HepG2 (cell line): ENCODE measurements around the gene CYBC1. TPM values are rescaled to one million over a fixed set of nuclear protein-coding genes. Genes with fewer than 3 reads are reported as not detected.

ENCODE experiments used
- FOXJ3 ChIP-seq: sonication (generic); formaldehyde crosslinking; IDR thresholded peaks from 2 replicates; pipeline ENCODE4 v1.4.0; 2020; ENCODE audit warnings: missing genetic modification reagents, mild to moderate bottlenecking, borderline replicate concordance
- HNF4G ChIP-seq, 2 experiments: sonication (generic) in 1 of 2; formaldehyde crosslinking in 1 of 2; IDR thresholded peaks; 2 replicates each; pipeline versions ENCODE4 v1.4.0 to v1.6.1; 2011 to 2020; ENCODE audit warnings: borderline replicate concordance in 2 of 2, low read depth in 2 of 2, mild to moderate bottlenecking in 2 of 2, low read length in 1 of 2, missing genetic modification reagents in 1 of 2, moderate library complexity in 1 of 2
- MAZ ChIP-seq, 2 experiments: sonication (generic) in 1 of 2; formaldehyde crosslinking in 1 of 2; IDR thresholded peaks; 2 replicates each; pipeline versions ENCODE4 v1.5.0 to v1.6.1; 2012 to 2020; ENCODE audit warnings: low read depth in 2 of 2, mild to moderate bottlenecking in 2 of 2, borderline replicate concordance in 1 of 2, improper control_type of control experiment in 1 of 2, low read length in 1 of 2, missing genetic modification reagents in 1 of 2, moderate library complexity in 1 of 2
- MXD4 ChIP-seq: IDR thresholded peaks from 2 replicates; pipeline ENCODE4 v1.6.1; 2016; ENCODE audit warnings: mild to moderate bottlenecking, missing biosample characterization, missing genetic modification reagents
- ZMYM4 ChIP-seq: sonication (generic); formaldehyde crosslinking; IDR thresholded peaks from 2 replicates; pipeline ENCODE4 v1.8.1; 2023; ENCODE audit warnings: mild to moderate bottlenecking, missing genetic modification reagents
- ZNF101 ChIP-seq: sonication (generic); formaldehyde crosslinking; IDR thresholded peaks from 2 replicates; pipeline ENCODE4 v1.4.0; 2020; ENCODE audit warnings: mild to moderate bottlenecking, low read depth, missing genetic modification reagents, borderline replicate concordance
- ZNF20 ChIP-seq: sonication (generic); formaldehyde crosslinking; IDR thresholded peaks from 2 replicates; pipeline ENCODE4 v1.4.0; 2020; ENCODE audit warnings: mild to moderate bottlenecking, moderate library complexity, missing genetic modification reagents
- ZNF577 ChIP-seq: sonication (generic); formaldehyde crosslinking; IDR thresholded peaks from 2 replicates; pipeline ENCODE4 v1.4.0; 2020; ENCODE audit warnings: mild to moderate bottlenecking, low read depth, missing genetic modification reagents, borderline replicate concordance
- ZNF616 ChIP-seq: sonication (generic); formaldehyde crosslinking; IDR thresholded peaks from 2 replicates; pipeline ENCODE4 v1.5.0; 2020; ENCODE audit warnings: low read depth, mild to moderate bottlenecking, missing genetic modification reagents
- polyA plus RNA-seq, 8 experiments: library from polyadenylated mRNA; depleted of rRNA in 3 of 8; stranded (reverse) in 7 of 8; unstranded in 1 of 8; fragments of >200 nt; fragmentation: Illumina TruSeq in 4 of 8; extraction: Trizol in 4 of 8; gene quantifications; 2 replicates each; pipeline versions ENCODE4 v1.2.1 to v1.2.3, GENCODE V29; 2011 to 2016; ENCODE audit warnings: low read depth in 4 of 8, missing spikeins in 1 of 8, mixed read lengths in 1 of 8; ENCODE audit not compliant: insufficient read depth in 1 of 8
- total RNA-seq, 5 experiments: library from RNA; depleted of rRNA; stranded (reverse); fragments of >200 nt; fragmentation: Illumina TruSeq; extraction: Trizol; gene quantifications; 2 replicates each; pipeline ENCODE4 v1.2.3, GENCODE V29; 2016; ENCODE audit warnings: low read depth in 1 of 5
- TF ChIP-seq, protein P1 (sequence below): sonication (generic); formaldehyde crosslinking; IDR thresholded peaks from 2 replicates; pipeline ENCODE4 v1.4.0; 2020; ENCODE audit warnings: mild to moderate bottlenecking, low read depth, missing genetic modification reagents
- TF ChIP-seq, protein P2 (sequence below): sonication (generic); formaldehyde crosslinking; IDR thresholded peaks from 2 replicates; pipeline ENCODE4 v1.5.0; 2020; ENCODE audit warnings: mild to moderate bottlenecking, missing genetic modification reagents
- TF ChIP-seq, protein P3 (sequence below): sonication (generic); formaldehyde crosslinking; IDR thresholded peaks from 2 replicates; pipeline ENCODE4 v1.5.0; 2020; ENCODE audit warnings: missing genetic modification reagents
- TF ChIP-seq, protein P4 (sequence below): sonication (generic); formaldehyde crosslinking; IDR thresholded peaks from 2 replicates; pipeline ENCODE4 v1.4.0; 2020; ENCODE audit warnings: missing genetic modification reagents, mild to moderate bottlenecking, borderline replicate concordance
- TF ChIP-seq, protein P5 (sequence below): sonication (generic); formaldehyde crosslinking; IDR thresholded peaks from 2 replicates; pipeline ENCODE4 v1.9.0; 2021; ENCODE audit warnings: missing genetic modification reagents, mild to moderate bottlenecking, borderline replicate concordance
- TF ChIP-seq, protein P6 (sequence below): sonication (generic); formaldehyde crosslinking; IDR thresholded peaks from 2 replicates; pipeline ENCODE4 v1.5.0; 2020; ENCODE audit warnings: missing genetic modification reagents, mild to moderate bottlenecking, borderline replicate concordance
- TF ChIP-seq, protein P7 (sequence below): sonication (generic); formaldehyde crosslinking; IDR thresholded peaks from 2 replicates; pipeline ENCODE4 v1.9.0; 2021; ENCODE audit warnings: missing genetic modification reagents, mild to moderate bottlenecking, borderline replicate concordance

CYBC1 gene
- total and polyA plus RNA-seq, 2 of the 13 experiments (the other 11 are each of a cell fraction or from before 2014, with no cell fraction given): 43.4 to 44.1 TPM

DNA sequence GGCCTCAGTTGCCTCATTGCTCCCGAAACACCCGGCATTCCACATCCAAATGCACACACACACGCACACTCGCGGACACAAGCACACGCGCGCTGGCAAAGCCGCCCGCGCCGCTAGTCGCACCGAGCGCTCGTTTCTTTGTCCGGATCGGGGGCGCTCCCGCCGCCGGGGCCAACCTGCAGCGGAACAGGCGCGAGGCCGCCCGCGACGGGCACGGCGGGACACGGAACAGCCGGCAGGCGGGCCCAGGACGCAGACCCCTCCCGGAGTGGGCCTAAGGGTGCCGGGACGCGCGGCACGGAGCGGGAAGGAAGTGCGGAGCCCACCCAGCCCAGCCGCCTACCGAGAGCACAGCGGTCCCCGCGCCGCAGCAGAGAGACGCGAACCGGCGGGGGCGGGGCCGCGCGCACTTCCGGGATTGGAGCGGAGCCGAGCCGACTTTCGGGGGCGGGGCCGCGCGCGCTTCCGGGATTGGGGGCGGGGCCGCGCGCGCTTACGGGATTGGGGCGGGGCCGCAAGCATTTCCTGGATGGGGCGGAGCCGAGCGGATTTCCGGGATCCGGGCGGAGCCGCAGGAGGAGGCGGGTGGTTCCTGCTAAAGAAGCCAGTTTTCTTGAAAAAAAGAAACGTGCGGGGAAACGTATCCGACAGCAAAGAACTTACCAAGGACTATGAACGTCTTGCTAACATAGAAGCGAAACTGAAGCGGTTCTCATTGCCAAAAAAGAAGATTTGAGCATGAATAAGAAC, at the start of gene CYBC1 (continued):
- TF ChIP-seq ZNF20 (CRISPR knock-in tag) (no peak), HNF4G (IDR thresholded peaks at IDR 0.05; ENCODE audit: borderline replicate concordance, low read depth, low read length) (no peak), HNF4G (CRISPR knock-in tag; IDR thresholded peaks at IDR 0.05; ENCODE audit: borderline replicate concordance, low read depth) (peak; percentile 35; the same call in 1 of the 2 replicates), ZMYM4 (peak; percentile 74), MXD4 (peak; percentile 67), ZNF577 (CRISPR knock-in tag) (no peak), FOXJ3 (CRISPR knock-in tag) (no peak), MAZ (IDR thresholded peaks at IDR 0.05; ENCODE audit: borderline replicate concordance, low read depth, low read length) (peak; percentile 87), MAZ (CRISPR knock-in tag; IDR thresholded peaks at IDR 0.05; ENCODE audit: low read depth) (peak; percentile 98), ZNF101 (CRISPR knock-in tag) (no peak), ZNF616 (CRISPR knock-in tag) (peak; percentile 72)
- TF ChIP-seq, protein P1, sequence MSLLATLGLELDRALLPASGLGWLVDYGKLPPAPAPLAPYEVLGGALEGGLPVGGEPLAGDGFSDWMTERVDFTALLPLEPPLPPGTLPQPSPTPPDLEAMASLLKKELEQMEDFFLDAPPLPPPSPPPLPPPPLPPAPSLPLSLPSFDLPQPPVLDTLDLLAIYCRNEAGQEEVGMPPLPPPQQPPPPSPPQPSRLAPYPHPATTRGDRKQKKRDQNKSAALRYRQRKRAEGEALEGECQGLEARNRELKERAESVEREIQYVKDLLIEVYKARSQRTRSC: no peak
- TF ChIP-seq, protein P2, sequence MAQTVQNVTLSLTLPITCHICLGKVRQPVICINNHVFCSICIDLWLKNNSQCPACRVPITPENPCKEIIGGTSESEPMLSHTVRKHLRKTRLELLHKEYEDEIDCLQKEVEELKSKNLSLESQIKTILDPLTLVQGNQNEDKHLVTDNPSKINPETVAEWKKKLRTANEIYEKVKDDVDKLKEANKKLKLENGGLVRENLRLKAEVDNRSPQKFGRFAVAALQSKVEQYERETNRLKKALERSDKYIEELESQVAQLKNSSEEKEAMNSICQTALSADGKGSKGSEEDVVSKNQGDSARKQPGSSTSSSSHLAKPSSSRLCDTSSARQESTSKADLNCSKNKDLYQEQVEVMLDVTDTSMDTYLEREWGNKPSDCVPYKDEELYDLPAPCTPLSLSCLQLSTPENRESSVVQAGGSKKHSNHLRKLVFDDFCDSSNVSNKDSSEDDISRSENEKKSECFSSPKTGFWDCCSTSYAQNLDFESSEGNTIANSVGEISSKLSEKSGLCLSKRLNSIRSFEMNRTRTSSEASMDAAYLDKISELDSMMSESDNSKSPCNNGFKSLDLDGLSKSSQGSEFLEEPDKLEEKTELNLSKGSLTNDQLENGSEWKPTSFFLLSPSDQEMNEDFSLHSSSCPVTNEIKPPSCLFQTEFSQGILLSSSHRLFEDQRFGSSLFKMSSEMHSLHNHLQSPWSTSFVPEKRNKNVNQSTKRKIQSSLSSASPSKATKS (CRISPR knock-in tag): no peak
- TF ChIP-seq, protein P3, sequence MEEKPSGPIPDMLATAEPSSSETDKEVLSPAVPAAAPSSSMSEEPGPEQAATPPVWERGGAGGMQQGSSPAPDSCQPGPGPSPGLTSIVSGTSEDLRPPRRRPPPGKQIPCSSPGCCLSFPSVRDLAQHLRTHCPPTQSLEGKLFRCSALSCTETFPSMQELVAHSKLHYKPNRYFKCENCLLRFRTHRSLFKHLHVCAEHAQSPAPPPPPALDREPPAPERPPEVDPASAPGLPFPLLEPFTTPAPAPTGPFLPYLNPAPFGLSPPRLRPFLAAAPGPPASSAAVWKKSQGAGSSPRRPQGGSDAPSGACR (CRISPR knock-in tag): peak; percentile 51; the same call in 1 of the 2 replicates
- TF ChIP-seq, protein P4, sequence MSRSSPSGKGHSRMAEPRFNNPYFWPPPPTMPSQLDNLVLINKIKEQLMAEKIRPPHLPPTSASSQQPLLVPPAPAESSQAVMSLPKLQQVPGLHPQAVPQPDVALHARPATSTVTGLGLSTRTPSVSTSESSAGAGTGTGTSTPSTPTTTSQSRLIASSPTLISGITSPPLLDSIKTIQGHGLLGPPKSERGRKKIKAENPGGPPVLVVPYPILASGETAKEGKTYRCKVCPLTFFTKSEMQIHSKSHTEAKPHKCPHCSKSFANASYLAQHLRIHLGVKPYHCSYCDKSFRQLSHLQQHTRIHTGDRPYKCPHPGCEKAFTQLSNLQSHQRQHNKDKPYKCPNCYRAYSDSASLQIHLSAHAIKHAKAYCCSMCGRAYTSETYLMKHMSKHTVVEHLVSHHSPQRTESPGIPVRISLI (CRISPR knock-in tag): peak; percentile 54; the same call in 1 of the 2 replicates
- TF ChIP-seq, protein P5, sequence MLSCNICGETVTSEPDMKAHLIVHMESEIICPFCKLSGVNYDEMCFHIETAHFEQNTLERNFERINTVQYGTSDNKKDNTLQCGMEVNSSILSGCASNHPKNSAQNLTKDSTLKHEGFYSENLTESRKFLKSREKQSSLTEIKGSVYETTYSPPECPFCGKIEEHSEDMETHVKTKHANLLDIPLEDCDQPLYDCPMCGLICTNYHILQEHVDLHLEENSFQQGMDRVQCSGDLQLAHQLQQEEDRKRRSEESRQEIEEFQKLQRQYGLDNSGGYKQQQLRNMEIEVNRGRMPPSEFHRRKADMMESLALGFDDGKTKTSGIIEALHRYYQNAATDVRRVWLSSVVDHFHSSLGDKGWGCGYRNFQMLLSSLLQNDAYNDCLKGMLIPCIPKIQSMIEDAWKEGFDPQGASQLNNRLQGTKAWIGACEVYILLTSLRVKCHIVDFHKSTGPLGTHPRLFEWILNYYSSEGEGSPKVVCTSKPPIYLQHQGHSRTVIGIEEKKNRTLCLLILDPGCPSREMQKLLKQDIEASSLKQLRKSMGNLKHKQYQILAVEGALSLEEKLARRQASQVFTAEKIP: 0 out of 2 replicates have a peak, but pooled peaks have one; percentile 63
- TF ChIP-seq, protein P6, sequence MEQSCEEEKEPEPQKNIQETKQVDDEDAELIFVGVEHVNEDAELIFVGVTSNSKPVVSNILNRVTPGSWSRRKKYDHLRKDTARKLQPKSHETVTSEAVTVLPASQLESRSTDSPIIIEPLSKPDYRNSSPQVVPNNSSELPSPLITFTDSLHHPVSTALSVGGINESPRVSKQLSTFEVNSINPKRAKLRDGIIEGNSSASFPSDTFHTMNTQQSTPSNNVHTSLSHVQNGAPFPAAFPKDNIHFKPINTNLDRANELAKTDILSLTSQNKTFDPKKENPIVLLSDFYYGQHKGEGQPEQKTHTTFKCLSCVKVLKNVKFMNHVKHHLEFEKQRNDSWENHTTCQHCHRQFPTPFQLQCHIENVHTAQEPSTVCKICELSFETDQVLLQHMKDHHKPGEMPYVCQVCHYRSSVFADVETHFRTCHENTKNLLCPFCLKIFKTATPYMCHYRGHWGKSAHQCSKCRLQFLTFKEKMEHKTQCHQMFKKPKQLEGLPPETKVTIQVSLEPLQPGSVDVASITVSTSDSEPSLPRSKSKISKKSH (CRISPR knock-in tag): peak; percentile 78; the same call in 1 of the 2 replicates
- TF ChIP-seq, protein P7, sequence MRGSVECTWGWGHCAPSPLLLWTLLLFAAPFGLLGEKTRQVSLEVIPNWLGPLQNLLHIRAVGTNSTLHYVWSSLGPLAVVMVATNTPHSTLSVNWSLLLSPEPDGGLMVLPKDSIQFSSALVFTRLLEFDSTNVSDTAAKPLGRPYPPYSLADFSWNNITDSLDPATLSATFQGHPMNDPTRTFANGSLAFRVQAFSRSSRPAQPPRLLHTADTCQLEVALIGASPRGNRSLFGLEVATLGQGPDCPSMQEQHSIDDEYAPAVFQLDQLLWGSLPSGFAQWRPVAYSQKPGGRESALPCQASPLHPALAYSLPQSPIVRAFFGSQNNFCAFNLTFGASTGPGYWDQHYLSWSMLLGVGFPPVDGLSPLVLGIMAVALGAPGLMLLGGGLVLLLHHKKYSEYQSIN: no peak; the same call in 1 of the 2 replicates
